HG03039 (cell line): ENCODE data around the gene PDE1C.

ENCODE experiments used
- ATAC-seq: cut with Tn5 transposase; IDR thresholded peaks from one replicate; pipeline ENCODE4 v1.9.1; 2021; ENCODE audit warnings: mild to moderate bottlenecking, moderate library complexity; ENCODE audit not compliant: unreplicated experiment

PDE1C gene

GRCh38 chr7:32075612-32076011, 5.4 kb upstream of the PDE1C start:
- ATAC-seq = no peak

- ATAC-seq = no peak
Observed at GRCh38 chr7:32074787-32075585, 4.8 kb upstream of the PDE1C start.

- ATAC-seq = no peak
Observed at GRCh38 chr7:32073533-32073932, 3.3 kb upstream of the PDE1C start.

DNA sequence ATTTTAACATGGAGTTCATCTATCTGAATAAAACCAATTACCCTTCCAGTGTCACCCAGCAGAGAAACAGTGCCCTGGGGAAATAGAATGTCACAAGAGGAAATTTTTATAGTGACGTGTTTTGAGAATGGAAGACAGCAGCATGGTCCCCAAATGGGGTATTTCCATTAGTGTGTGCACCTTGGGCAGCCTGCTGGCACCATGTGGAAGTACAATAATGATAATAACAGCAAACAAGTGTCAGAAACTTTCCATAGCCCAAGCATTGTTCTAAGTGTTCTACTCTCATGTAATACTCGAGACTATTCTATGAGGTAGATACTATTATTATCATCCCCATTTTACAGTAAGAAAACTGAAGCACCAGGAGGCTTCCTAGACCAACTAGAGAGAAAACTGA, 2.2 kb upstream of the PDE1C start:
- no peak for ATAC-seq

- no peak for ATAC-seq
Observed at GRCh38 chr7:32071466-32072091, 1.4 kb upstream of the PDE1C start.

DNA sequence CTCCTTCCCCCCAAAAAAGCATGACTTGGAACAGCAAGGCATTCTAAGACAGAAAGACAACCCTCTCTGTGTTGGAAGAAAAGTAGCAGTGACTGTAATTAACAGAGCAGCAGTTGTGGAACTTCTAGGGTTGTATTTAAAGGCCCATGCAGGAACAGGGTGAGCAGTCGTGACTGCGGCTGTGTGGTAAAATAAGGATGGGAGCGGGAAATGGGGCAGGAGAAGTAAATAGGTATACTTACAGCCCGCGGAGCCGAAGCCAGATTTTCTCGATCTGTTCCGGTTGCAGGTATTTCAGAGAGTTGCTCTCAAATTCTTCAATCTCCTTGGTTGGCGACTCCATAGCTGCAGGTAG, 179 bp downstream of the PDE1C start:
- ATAC-seq = no peak

- no peak for ATAC-seq
Observed at GRCh38 chr7:32069116-32069650, 1.0 kb downstream of the PDE1C start.

DNA sequence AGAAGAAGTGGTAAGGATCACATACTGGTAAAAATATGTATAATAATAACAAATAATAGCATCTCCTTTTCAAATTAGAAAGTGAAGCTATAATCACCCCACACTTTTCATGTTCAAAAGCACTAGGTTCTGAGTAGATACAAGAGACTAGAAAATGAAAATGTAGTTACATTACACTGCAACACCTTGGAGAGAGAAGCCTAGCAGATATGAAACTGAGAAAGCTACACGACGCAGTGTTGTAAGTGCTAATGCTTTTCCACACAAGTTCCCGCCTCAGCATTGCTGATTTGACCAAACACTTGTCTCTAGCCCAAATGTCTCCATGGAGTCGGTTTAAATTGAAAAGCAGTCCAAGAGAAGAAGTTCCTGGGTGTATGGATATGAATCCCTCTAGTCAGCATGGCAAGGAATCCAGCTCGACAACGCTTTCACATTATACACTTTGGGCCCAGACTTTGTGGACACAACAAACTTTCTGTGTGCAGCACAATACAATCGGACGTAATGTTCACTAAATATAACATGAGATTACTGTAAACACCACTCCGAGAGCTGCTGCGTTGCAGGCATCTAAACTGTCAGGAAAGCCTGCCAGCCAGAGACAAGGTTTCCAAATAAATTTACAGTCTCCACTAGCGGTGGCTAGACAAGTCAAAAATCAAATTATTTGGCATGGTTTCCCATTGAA, 1.7 kb downstream of the PDE1C start:
- no peak for ATAC-seq

DNA sequence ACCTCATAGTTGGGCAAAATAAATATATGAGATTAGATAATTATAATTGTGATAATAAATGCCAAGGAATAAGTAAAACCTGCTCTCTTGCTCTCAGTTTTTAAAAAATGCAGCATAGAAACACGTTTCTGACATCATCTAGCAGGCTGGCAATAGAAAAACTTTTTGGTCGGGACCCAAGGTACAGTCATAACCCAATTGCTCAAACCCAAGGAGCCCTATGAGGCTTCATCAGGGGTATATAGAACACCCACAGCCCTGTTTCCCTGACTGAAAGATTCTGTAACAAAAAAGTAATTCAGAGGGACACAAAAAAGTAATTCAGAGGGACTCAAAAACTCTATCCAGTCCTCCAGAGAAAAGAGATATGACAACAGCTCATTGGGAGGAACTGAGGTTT, 3.8 kb downstream of the PDE1C start:
- ATAC-seq = no peak

GRCh38 chr7:32063614-32064013, 6.6 kb downstream of the PDE1C start:
- ATAC-seq = no peak

- ATAC-seq = no peak
Observed at GRCh38 chr7:32062150-32062549, 8.1 kb downstream of the PDE1C start.

DNA sequence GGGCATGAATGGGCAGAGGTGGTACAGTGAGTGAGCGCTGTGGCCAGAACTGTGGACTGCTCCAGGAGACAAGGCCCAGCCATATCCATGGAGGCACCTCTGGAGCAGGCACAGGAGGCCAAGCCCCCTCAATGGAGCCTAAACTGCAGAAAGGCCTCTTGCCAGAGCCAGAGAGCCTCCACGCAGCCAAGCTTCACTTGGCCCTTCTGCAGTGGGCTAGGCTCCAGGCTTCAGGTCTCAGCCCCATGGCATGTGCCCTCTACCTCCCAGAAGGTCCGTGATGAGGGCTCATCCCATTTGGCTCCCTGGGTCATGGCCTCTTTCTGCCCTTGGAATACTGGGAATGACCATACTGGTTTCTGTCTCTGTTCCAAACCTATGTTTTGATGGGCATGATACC, 8.9 kb downstream of the PDE1C start:
- ATAC-seq = no peak

- ATAC-seq = no peak
Observed at GRCh38 chr7:32059289-32060011, 10.8 kb downstream of the PDE1C start.

DNA sequence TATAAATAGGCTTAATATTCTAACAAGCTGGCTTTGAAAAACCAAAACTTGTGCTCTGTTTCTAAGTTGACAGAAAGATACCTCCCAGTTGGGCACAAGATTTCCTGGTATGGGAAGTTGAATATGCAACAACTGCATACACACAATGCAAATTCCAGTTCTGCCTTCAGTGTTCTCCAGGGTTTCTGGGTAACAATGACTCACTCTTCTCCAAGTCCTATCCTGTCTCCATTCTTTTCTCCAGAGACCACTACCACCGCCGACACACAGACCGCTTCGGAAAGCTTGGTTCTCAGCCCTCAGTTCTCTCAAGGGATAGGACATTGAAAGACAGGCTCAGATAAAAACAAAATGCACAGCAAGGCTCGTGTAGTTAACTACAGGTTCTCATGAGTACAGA, 12.2 kb downstream of the PDE1C start:
- no peak for ATAC-seq

GRCh38 chr7:32056767-32057166, 13.4 kb downstream of the PDE1C start:
- no peak for ATAC-seq

DNA sequence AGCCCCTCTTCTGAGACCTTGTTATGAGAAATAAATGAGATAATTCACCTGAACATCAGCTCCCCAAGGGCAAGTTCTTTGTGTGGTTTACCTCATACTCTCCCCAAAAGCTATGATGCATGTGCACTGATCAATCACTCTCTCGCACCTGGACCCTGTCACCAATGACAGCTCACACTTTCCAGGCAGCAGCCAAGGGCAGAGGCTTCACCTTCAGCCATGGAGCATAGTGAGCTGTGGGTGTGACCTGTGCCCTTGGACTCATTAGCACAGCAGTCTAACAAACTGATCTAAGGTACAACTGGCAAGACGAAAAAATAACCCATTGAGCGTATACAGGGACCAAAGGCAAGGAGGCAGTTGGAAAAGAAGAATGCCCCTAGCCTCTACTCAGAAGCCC, 17.0 kb downstream of the PDE1C start:
- ATAC-seq = no peak

- no peak for ATAC-seq
Observed at GRCh38 chr7:32051128-32051527, 19.1 kb downstream of the PDE1C start.

DNA sequence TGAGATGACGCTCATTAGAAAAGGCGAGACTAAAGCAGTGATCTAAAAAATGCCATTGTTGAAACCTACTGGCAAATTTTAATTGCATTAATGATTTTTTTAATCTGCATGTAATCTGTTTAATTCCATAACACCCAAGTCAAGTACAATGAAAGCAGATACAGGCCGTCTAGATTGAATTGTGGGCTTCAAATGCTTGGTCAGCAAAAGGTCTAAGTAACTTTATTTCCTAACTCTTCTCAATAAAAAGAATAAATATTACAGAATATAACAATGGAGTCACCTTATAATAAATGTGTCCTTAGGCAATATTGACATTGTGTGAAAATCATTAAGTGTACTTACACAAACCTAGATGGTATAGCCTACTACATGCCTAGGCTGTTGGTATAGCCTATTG, 20.6 kb downstream of the PDE1C start:
- no peak for ATAC-seq

DNA sequence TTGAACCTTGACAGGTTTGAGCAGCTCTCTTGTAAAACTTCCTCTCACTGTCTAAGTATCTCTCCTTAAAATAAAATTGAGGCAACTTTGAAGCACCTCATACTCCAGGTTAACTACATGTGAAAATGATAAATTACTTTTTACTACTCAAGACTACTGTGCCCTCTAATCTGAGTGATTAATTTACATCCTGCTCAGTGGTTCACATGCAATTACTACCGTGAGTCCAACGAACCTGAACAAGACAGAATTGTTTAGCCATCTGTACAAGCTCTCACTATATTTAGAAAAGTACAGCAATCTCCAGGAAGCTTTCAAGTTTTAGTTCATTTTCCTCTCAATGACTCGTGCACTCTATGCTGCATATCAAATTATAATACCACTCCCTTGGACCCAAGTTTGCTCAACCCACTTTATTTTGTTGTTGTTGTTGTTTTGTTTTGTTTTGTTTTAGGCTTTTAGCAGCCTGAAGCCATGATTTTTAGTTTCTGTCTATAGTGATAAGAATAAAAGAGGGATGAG, 21.2 kb downstream of the PDE1C start:
- no peak for ATAC-seq

DNA sequence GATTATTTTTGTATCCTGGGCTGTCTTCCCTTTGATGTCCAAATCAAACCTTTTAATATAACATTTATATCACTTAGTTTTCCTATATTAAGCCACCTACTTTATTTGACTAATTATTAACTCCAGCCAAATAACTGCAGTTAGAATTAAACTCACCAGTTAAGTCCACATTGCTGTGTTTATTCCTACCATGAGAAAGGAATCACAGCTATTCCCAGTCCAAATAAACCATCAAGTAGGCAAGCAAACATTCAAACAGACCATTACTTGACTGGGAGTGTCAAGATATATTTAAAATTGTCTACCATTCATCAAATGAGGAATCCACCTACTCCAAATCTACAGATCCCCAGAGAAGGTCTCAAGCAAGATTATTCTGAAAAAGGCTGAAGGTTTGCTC, 22.4 kb downstream of the PDE1C start:
- ATAC-seq = no peak

GRCh38 chr7:32047075-32047474, 23.1 kb downstream of the PDE1C start:
- no peak for ATAC-seq
